GM03348 (cell line): ENCODE data around the gene CCNC.

Experiments
- DNase-seq: peaks from one replicate; pipeline ENCODE4 v3.0.0; 2012; ENCODE audit warnings: low spot score

The CCNC gene, protein sequence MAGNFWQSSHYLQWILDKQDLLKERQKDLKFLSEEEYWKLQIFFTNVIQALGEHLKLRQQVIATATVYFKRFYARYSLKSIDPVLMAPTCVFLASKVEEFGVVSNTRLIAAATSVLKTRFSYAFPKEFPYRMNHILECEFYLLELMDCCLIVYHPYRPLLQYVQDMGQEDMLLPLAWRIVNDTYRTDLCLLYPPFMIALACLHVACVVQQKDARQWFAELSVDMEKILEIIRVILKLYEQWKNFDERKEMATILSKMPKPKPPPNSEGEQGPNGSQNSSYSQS

DNA sequence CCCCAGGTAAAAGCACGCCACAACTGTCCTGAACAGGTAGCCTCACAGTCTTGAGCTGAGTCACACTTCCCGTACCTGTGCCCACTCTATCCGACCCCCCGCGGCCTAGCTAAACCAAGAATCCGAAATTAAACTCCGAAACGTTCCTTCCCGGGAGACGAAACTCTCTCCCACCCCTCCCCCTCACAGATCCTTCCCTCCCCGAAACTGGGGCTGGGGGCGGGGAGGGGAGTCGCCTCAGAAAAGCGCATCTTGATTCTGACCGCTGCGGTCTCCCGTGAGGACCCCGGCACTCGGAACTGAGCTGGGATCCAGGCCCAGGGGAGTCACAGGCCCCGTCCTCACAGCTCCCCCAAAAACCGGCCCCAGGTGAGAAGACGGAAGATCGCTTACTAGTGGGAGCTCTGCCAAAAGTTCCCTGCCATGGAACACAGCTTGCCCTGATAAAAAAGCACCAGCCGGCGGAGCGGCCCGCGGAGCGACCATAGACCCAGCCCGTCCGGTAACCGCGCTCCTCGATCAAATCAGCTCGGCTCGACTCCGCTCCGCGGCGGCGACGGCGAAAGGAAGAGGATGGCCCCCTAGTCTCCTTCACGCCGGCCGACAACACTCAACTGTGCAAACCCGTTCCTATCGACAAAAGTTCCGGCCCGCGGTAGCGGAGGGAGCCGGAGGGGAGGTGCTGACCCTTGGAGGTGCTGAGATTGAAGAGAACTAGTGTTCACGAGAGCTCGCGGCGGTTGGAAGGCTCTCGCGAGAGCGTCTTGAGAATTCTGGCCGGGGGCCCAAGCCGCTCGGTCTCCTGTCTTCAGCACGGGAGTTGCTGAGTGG lies at the start of gene CCNC:
CCNC (minus strand) TSS at position 558 of the 831 bp plus-strand sequence; CDS start at position 425, 133 bp downstream.
- DNase-seq, result peak; percentile 96

- DNase-seq, result no peak
Observed at GRCh38 chr6:99617131-99617530, 48.7 kb upstream of the CCNC start.

- no peak for DNase-seq
Observed at GRCh38 chr6:99614430-99615186, 46.1 kb upstream of the CCNC start.

DNA sequence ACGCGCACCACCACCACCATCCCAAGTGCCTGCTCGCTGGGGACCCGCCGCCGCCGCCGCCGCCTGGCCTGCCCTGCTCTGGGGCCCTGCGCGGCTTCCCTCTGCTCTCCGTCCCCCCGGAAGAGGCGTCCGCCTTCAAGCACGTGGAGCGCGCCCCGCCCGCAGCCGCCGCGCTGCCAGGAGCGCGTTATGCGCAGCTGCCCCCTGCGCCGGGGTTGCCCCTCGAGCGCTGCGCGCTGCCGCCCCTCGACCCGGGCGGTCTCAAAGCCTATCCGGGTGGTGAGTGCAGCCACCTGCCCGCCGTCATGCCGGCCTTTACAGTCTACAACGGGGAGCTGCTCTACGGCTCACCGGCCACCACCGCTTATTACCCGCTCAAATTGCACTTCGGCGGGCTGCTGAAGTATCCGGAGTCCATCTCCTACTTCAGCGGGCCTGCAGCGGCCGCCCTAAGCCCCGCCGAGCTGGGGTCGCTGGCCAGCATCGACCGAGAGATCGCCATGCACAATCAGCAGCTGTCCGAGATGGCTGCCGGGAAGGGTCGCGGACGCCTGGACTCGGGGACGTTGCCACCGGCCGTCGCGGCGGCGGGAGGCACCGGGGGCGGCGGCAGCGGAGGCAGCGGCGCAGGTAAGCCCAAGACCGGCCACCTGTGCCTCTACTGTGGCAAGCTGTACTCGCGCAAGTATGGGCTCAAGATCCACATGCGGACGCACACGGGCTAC lies 45.4 kb upstream of the CCNC start:
- DNase-seq, result no peak

GRCh38 chr6:99613409-99613704 lies 44.9 kb upstream of the CCNC start:
- peak; percentile 62 for DNase-seq

DNA sequence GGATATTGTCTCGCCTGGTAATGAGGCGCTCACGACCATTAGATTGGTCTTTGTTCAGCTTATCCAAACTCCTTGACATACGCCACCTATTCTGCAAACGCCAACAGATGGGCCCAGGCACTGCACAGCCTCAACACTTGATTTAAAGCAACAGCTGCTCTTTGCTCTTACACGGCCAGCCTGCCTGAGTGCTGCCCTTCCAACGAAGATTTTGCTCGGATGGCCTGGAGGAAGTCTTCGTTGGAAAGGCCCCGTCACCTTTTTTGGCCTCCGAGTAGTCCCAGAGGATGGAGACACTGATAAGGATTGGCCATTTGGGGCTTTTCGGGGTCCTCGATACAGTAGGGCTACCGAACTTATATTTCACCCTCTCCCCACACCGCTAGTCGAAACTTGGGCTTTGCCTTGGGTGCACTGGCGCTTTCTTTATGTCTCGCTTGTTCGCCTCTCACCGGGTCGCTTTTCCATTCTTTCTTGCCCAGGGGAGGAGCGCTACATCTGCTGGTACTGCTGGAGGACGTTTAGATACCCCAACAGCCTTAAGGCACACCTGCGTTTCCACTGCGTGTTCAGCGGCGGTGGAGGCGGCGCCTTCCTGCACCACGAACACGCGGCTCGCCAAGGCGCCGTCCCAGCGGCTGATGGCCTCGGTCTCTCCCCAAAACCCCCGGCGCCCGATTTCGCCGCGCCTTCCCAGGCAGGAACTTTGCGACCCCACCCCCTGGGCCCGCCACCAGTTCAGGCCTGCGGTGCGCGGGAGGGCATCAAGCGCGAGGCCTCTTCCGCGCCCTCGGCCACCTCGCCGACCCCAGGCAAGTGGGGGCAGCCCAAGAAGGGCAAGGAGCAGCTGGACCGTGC lies 44.3 kb upstream of the CCNC start:
- DNase-seq, result no peak

GRCh38 chr6:99611148-99611547 lies 42.7 kb upstream of the CCNC start:
- DNase-seq, result no peak

DNA sequence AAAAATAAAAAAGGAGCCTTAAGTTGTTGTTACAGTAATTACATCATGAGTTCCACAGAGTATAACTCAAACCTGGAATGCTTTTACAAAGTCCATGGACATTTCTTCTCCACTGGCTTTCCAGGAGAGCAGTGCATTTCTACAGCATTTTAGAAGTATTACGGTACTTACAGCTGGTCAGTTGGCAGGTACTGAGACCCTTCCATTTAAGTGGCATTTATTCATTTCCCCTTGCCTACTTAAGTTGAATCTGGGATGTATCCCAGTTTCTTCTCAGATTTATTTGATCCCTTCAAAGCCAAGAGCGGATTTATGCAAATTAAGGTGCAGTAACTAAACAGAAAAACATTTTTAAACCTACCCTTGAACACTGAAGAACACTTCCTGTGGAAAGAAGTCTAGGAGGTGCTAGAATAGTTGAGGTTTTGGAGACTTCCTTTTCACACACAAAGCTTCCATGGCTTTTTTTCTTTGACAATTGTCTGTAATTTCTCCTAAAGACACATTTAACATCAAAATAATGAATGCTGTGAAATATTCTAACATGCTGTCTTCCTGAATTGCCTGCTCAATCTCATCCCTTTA lies 41.5 kb upstream of the CCNC start:
- no peak for DNase-seq

DNA sequence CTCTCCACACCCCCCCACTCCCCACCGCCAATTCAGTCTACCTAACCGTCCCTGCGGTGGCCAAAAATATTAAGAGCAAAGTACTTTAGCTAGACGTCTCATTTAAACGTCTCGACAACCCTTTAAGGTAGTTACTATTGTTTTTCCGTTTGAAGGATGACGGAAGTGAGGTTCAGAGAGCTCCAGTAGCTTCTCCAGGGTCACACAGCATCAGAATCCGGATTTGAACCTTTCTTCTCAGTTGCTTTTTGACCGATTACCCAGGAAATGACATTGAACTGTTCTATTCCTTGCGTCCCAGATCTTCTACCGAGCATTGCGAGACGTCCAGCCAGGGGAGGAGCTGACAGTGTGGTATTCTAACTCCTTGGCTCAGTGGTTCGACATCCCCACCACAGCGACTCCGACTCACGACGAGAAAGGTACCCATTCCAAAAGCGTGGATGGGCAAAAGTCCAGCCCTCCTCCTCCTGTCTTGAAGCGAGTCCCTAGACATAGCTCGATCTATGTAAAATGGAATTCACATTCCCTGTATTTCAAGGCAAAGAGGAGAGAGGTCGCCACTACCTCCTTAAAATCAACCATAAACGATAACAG lies 40.5 kb upstream of the CCNC start:
- DNase-seq, result no peak

DNA sequence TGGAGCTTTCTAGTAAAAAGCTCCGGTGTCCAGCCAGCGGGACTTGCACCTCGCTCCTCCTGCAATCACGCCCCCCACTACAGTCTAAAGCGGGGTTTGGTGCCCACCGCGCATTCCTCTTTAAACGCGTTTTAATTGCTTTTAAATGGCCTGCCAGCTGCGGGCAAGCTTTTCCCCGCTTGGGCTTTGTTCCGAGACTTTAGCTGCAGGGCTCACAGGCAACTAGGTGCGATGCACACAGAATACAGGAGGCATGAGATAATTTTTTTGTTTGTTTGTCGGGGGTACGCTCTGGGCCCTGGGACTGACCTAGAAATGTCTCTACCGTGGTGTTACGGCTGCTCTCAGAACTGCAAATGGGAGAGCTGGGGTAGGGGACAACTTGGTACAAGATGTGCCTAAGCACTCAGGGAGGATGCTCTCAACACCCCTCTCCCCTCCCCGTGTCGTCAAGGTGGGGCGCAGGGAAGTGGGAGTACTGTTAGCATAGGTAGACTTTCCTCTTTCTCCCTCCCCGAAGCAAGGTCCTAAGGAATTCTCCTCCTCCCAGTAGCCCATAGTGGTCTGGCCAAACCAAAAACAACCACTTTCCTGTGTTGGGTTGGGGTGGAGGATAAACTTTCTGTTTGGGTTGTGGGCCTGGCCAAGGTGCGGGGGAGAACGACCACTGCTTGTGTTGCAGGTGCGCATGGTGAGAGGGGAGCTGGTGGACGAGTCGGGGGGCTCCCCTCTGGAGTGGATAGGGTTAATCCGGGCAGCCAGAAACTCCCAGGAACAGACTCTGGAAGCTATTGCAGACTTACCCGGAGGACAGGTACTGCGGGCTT lies 39.8 kb upstream of the CCNC start:
- DNase-seq, result no peak

DNA sequence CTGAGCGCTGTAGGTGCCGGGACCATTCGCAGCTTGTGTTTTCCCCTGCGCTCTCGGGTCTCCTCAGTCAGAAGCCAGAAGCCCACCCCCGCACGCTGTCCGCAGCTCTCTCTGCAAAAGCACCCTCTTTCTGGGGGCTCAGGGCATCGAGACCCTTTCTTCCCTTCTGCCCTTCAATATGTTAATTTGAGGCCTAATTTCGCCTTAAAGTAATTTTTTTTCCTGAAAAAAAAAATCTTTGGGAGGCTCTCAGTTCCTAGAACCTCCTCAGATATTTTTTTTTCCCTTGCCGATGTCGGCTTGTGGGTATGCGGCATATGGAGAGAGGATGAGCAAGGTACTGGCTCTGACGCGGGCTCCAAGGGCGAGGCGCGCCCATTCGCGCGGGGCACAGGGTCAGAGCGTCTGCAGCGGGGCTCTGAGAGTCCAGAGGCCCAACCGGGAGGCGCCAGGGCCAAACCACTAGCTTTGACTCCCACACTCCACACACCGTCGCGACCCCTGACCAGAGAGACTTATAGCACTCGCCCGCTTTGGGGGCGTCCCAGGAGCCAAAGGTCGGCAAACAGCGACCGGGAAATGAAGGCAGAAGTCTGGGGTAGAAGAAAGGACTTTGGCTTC lies 39.1 kb upstream of the CCNC start:
- DNase-seq, result no peak

GRCh38 chr6:99606656-99607415 lies 38.4 kb upstream of the CCNC start, which contains the start of gene PRDM13:
PRDM13 (plus strand) TSS chr6:99606833; CDS start chr6:99607035, 202 bp downstream.
- DNase-seq, result no peak

GRCh38 chr6:99605911-99606655 lies 37.6 kb upstream of the CCNC start:
- no peak for DNase-seq

DNA sequence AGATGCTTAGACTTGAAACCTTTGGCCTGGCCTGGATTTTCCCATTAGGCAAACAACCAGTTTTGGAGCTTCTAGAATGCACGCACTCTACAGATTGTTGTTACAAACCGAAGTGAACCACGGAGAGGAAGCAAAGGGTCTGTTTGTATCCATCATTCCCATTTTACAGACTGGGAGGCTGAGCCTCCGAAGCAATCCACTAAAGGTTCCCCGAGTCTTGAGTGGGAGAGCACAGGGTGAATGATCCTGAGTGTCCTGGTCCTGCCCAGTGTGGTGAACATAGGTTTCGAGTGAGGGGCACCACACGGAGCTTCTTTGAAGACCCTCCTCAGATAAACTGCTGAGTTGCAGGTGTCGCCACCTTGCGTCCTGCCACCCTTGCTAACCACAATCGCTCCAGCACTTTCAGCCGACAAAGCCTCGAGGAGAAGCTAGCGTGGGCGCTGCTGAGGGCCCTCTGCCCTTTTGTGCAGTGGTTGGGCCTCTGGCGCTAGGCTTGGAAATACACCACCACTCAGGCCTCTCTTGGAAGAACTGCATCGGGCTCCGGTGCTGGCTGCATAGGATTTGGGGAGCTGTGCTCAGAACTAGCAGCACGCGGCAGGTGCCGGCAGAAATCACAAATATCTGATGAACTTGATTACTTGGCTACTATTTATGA lies 36.7 kb upstream of the CCNC start:
- no peak for DNase-seq

DNA sequence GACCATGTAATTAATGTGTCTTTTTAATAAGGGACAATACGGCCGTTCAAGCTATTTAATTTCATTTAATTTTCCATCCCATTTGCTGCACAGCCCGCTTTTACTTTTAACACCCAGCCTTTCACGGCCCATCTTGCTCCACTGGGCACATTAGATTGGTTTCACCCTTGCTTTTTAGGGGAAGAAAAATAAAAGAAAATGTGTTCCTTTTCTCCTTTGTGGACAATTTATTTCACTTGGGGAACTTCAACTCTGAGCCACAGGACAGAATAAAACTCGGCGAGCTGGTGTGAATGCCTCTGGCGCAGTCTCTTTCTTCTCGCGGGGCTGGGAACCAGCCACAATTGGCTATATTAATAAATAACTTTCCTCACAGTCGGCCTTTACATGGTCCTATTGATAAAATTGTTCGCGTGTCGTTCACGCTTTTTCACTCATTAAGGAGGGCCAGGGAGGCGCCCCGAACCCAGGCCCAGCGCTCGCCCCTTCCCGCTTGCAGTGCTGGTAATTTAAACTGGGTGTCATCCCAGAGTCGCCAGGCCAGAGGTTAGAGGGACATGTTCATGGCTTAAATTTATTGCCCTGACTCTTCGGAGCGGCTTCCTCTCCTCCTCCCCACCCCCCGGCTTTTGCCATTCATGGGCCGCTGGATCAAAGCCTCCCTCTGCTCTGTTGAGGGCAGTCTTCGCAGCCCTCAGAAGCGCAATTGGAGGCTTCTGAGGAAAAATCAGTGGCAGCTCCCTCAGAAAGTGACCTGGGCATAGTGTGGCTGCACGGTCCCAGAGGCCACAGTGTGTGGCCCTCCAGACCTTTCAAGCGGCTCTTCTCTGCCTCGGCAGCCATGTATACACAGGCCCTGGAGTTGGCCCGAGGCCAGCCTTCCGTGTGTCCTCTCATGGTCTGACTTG lies 36.0 kb upstream of the CCNC start:
- no peak for DNase-seq
